B cell (primary cell): ENCODE measurements around the gene ZSCAN10. TPM values are rescaled to one million over a fixed set of nuclear protein-coding genes. Genes with fewer than 3 reads are reported as not detected.

Experiments
- ATAC-seq: fragments of 200-7000 bp; cut with Tn5 transposase; one replicate; pipeline ENCODE4 v1.10.0; 2021; ENCODE audit warnings: low read depth, mild to moderate bottlenecking, moderate number of reproducible peaks, moderate library complexity
- CTCF ChIA-PET: fragments of 350-600 bp; sonication (Branson Sonifier 250); formaldehyde crosslinking; loops from one replicate; lab custom pipeline; 2021; ENCODE audit warnings: antibody characterized with exemption, inconsistent platforms; lab: Charles Lee
- POLR2A ChIA-PET: fragments of 350-600 bp; sonication (Branson Sonifier 250); formaldehyde crosslinking; loops from one replicate; lab custom pipeline; 2021; ENCODE audit warnings: antibody characterized with exemption; lab: Charles Lee
- DNase-seq: peaks from one replicate; pipeline ENCODE4 v3.0.0; 2013
- H2AFZ ChIP-seq: 2 replicates; pipeline ENCODE4 v1.6.1; 2012; ENCODE audit warnings: mild to moderate bottlenecking, low read depth, low read length; ENCODE audit not compliant: insufficient read depth, poor library complexity, severe bottlenecking
- H3K27ac ChIP-seq, 2 donors: 1 replicate in 1 of 2; 2 replicates in 1 of 2; pipeline ENCODE4 v1.5.1; 2012 to 2013; ENCODE audit warnings: low read length in 2 of 2, mild to moderate bottlenecking in 2 of 2, moderate library complexity in 1 of 2
- H3K27me3 ChIP-seq, 4 experiments: fragments of 200-600 bp in 1 of 4; sonication (generic) in 1 of 4; replicated peaks in 1 of 4; 1 replicate in 2 of 4; 2 replicates in 2 of 4; pipeline versions ENCODE4 v1.6.1 to v1.7.0; 2013 to 2016; ENCODE audit warnings: low read length in 3 of 4, mild to moderate bottlenecking in 2 of 4, mixed read lengths in 1 of 4, moderate library complexity in 1 of 4; ENCODE audit not compliant: insufficient read depth in 4 of 4, control insufficient read depth in 3 of 4; ENCODE audit errors: control extremely low read depth in 1 of 4
- H3K36me3 ChIP-seq, 2 experiments: replicated peaks in 1 of 2; 1 replicate in 1 of 2; 2 replicates in 1 of 2; pipeline versions ENCODE4 v1.6.1 to v1.7.1; 2013; ENCODE audit warnings: low read length in 1 of 2; ENCODE audit not compliant: insufficient read depth in 2 of 2, control insufficient read depth in 1 of 2; ENCODE audit errors: control extremely low read depth in 1 of 2, extremely low read depth in 1 of 2
- H3K4me1 ChIP-seq, 2 donors: fragments of 200-600 bp in 1 of 2; sonication (generic) in 1 of 2; 1 replicate in 1 of 2; 2 replicates in 1 of 2; pipeline versions ENCODE4 v1.5.1 to v1.6.1; 2013 to 2017; ENCODE audit warnings: low read length in 2 of 2; ENCODE audit not compliant: control insufficient read depth in 2 of 2, insufficient read depth in 2 of 2
- H3K4me2 ChIP-seq: replicated peaks from 2 replicates; pipeline ENCODE3; 2012; ENCODE audit warnings: mild to moderate bottlenecking, low read depth, low read length; ENCODE audit not compliant: poor library complexity, severe bottlenecking
- H3K4me3 ChIP-seq, 5 experiments: fragments of 200-600 bp in 1 of 5; sonication (generic) in 1 of 5; 1 replicate in 3 of 5; 2 replicates in 2 of 5; pipeline versions ENCODE4 v1.5.1 to v1.7.0; 2011 to 2016; ENCODE audit warnings: low read length in 4 of 5, mild to moderate bottlenecking in 4 of 5, low read depth in 2 of 5, control low read depth in 1 of 5, moderate library complexity in 1 of 5; ENCODE audit not compliant: insufficient read depth in 1 of 5; ENCODE audit errors: control extremely low read depth in 1 of 5, extremely low read depth in 1 of 5
- H3K79me2 ChIP-seq: fragments of 200-600 bp; sonication (generic); one replicate; pipeline ENCODE4 v1.6.0; 2016; ENCODE audit warnings: low read length; ENCODE audit not compliant: control insufficient read depth, insufficient read depth
- H3K9ac ChIP-seq: fragments of 200-600 bp; sonication (generic); 2 replicates; pipeline ENCODE4 v1.6.1; 2017; ENCODE audit warnings: mild to moderate bottlenecking, low read length, moderate library complexity
- H3K9me3 ChIP-seq, 3 donors: one replicate each; pipeline versions ENCODE4 v1.6.1 to v1.7.1; 2013; ENCODE audit warnings: low read length in 2 of 3; ENCODE audit not compliant: control insufficient read depth in 2 of 3, insufficient read depth in 1 of 3; ENCODE audit errors: control extremely low read depth in 1 of 3
- H4K20me1 ChIP-seq: 2 replicates; pipeline ENCODE4 v1.6.0; 2012; ENCODE audit warnings: mild to moderate bottlenecking, low read length; ENCODE audit not compliant: insufficient read depth, control insufficient read depth, poor library complexity, severe bottlenecking
- H3K27ac Mint-ChIP-seq: one replicate; pipeline ENCODE4 v1.8.0; 2021; ENCODE audit warnings: mixed read lengths
- H3K27me3 Mint-ChIP-seq: one replicate; pipeline ENCODE4 v1.8.0; 2021; ENCODE audit warnings: mixed read lengths
- H3K4me1 Mint-ChIP-seq: one replicate; pipeline ENCODE4 v1.8.0; 2021; ENCODE audit warnings: mixed read lengths
- H3K4me3 Mint-ChIP-seq: one replicate; pipeline ENCODE4 v1.8.0; 2021; ENCODE audit warnings: mixed read lengths
- H3K9me3 Mint-ChIP-seq: one replicate; pipeline ENCODE4 v1.8.0; 2022; ENCODE audit warnings: mixed read lengths; ENCODE audit not compliant: insufficient read depth
- EZH2 ChIP-seq: IDR thresholded peaks from 2 replicates; pipeline ENCODE4 v1.6.1; 2012; ENCODE audit warnings: borderline replicate concordance, low read depth, mild to moderate bottlenecking, moderate library complexity, low read length; ENCODE audit not compliant: insufficient read depth, poor library complexity, severe bottlenecking
- WGBS: methylation state at CpG from one replicate; pipeline ENCODE4 v1.1.5; 2013; ENCODE audit warnings: missing lambda C conversion rate; ENCODE audit not compliant: insufficient coverage; 5-methylcytosine and 5-hydroxymethylcytosine counted together
- intact Hi-C: fragments of 100-400 bp; cut with micrococcal nuclease; formaldehyde crosslinking; loops from one replicate; pipeline ENCODE4 v1.10.0; 2022
- polyA plus RNA-seq: library from polyadenylated mRNA; depleted of rRNA; stranded (reverse); fragments of >200 nt; gene quantifications from 2 replicates; pipeline ENCODE4 v1.2.3, GENCODE V29; 2012
- total RNA-seq, 2 donors: library from RNA; stranded (reverse); fragments of 120-200 nt in 1 of 2; gene quantifications; 1 replicate in 1 of 2; 2 replicates in 1 of 2; pipeline versions ENCODE4 v1.2.3 to v1.2.4, GENCODE V29; 2013 to 2022
- TF ChIP-seq, protein P1 (sequence below): fragments of 200-600 bp; IDR thresholded peaks from one replicate; pipeline ENCODE4 v1.8.0; 2022; ENCODE audit warnings: antibody characterized with exemption, mild to moderate bottlenecking

The ZSCAN10 gene
- total and polyA plus RNA-seq, 2 donors (not counting 1 experiment from before 2014, with no cell fraction given) = not detected

GRCh38 chr16:3112881-3113574 is 13.9 kb upstream of the ZSCAN10 start:
- H4K20me1 ChIP-seq = no peaks in the 10 kb centered on the region
- H3K4me1 ChIP-seq = no peaks in the 10 kb centered on the region
- DNase-seq (no peak), ATAC-seq (no peak)
- Mint-ChIP-seq H3K4me3 (no peak overlapping the region), H3K27me3 (peaks cover 22% of the 10 kb centered on the region), H3K9me3 (no peaks in the 10 kb centered on the region), H3K4me1 (peaks cover 1% of the 10 kb centered on the region), H3K27ac (no peak overlapping the region)
- no peaks in the 10 kb centered on the region for H3K36me3 ChIP-seq
- ChIA-PET POLR2A (no interaction called here), CTCF (interaction anchor here (0.9 kb wide), 1 partner anchor 17 kb away, joined by 4 read pairs; no protein-coding TSS in a partner anchor)
- H3K4me2 ChIP-seq = no peak overlapping the region
- no peak overlapping the region for H3K9ac ChIP-seq
- no peak overlapping the region for H3K27ac ChIP-seq
- 46% methylated on average over 19 of the region's 19 CpGs for WGBS
- H3K9me3 ChIP-seq = no peaks in the 10 kb centered on the region
- H3K79me2 ChIP-seq = no peaks in the 10 kb centered on the region
- H3K27me3 ChIP-seq = peaks cover 0 to 30% (median 3%) of the 10 kb centered on the region in 4 experiments
- intact Hi-C loops = no loop called here
- TF ChIP-seq EZH2 = no peak
- TF ChIP-seq, protein P1, sequence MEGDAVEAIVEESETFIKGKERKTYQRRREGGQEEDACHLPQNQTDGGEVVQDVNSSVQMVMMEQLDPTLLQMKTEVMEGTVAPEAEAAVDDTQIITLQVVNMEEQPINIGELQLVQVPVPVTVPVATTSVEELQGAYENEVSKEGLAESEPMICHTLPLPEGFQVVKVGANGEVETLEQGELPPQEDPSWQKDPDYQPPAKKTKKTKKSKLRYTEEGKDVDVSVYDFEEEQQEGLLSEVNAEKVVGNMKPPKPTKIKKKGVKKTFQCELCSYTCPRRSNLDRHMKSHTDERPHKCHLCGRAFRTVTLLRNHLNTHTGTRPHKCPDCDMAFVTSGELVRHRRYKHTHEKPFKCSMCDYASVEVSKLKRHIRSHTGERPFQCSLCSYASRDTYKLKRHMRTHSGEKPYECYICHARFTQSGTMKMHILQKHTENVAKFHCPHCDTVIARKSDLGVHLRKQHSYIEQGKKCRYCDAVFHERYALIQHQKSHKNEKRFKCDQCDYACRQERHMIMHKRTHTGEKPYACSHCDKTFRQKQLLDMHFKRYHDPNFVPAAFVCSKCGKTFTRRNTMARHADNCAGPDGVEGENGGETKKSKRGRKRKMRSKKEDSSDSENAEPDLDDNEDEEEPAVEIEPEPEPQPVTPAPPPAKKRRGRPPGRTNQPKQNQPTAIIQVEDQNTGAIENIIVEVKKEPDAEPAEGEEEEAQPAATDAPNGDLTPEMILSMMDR = no peak
- no peak overlapping the region for H3K4me3 ChIP-seq
- H2AFZ ChIP-seq = no peak overlapping the region

GRCh38 chr16:3112058-3112880 is 13.2 kb upstream of the ZSCAN10 start, which contains the start of gene ZNF205:
Gene ZNF205 (plus strand): TSS chr16:3112586. CDS start chr16:3113431, 845 bp downstream.
- no peak within 1 kb of the TSS for H2AFZ ChIP-seq
- H3K9ac ChIP-seq = no peak within 1 kb of the TSS
- H3K27ac ChIP-seq = no peak within 1 kb of the TSS
- H3K4me3 Mint-ChIP-seq = no peak within 1 kb of the TSS
- no peak within 1 kb of the TSS for H3K4me2 ChIP-seq
- H3K79me2 ChIP-seq = no peaks in the 10 kb centered on the region
- H3K9me3 Mint-ChIP-seq = no peaks in the 10 kb centered on the region
- peaks cover 0 to 30% (median 3%) of the 10 kb centered on the region in 4 experiments for H3K27me3 ChIP-seq
- H3K4me1 ChIP-seq = peaks cover 3 to 5% of the 10 kb centered on the region in 2 donors
- H3K4me3 ChIP-seq = no peak within 1 kb of the TSS
- intact Hi-C loops = no loop called here
- 27% methylated on average over 14 of the region's 23 CpGs for WGBS
- DNase-seq (no peak), ATAC-seq (no peak)
- H3K36me3 ChIP-seq = no peaks in the 10 kb centered on the region
- no peak within 1 kb of the TSS for H3K27ac Mint-ChIP-seq
- H3K4me1 Mint-ChIP-seq = peaks cover 3% of the 10 kb centered on the region
- no peaks in the 10 kb centered on the region for H3K9me3 ChIP-seq
- ChIA-PET POLR2A (no interaction called here), CTCF (interaction anchor here (0.9 to 1.0 kb wide), 3 partner anchors 16 to 84 kb away, joined by 3 to 4 read pairs (median 4); no protein-coding TSS in a partner anchor)
- peaks cover 22% of the 10 kb centered on the region for H3K27me3 Mint-ChIP-seq
- TF ChIP-seq EZH2 = no peak
- TF ChIP-seq, protein P1 = no peak
- no peaks in the 10 kb centered on the region for H4K20me1 ChIP-seq
